Measurements from ENCODE around the gene LPCAT1.
"Not testable (repeated sequence)": the region's sequence is repeated elsewhere in the genome, so short reads cannot be mapped to it uniquely, and the experiment has no call there.

Gene LPCAT1

DNA sequence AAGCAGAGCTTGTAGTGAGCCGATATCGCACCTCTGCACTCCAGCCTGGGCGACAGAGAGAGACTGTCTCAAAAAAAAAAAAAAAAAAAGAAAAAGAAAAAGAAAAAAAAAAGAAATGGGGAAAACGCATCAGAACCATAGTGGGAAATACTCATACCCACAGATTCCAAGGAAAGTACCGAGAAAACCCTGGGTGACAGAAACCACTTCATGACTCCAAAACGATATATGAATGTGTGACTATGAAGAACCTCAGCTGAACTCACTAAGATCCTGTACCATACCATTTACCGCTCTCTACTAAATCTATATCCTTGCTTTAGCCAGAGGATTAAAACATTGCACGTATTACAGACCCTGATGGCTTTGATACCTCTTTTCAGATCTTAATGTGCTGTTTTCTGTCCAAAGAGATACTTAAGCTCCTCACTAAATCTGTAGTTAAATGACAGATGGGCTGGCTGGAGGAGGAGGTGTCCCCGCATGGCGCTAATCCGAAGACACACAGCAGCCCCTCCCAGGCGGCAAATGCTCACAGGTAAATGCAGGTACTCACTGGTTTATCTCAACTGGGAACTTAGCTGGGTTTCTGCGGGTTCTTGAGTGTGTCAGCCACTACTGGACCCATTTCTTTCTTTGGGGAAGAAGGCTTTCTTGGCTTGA is 2.8 kb downstream of the LPCAT1 start:
- no peak for DNase-seq

GRCh38 chr5:1519631-1520210 is 4.0 kb downstream of the LPCAT1 start:
- DNase-seq = no peak

GRCh38 chr5:1517838-1518237 is 5.9 kb downstream of the LPCAT1 start:
- DNase-seq = no peak

DNA sequence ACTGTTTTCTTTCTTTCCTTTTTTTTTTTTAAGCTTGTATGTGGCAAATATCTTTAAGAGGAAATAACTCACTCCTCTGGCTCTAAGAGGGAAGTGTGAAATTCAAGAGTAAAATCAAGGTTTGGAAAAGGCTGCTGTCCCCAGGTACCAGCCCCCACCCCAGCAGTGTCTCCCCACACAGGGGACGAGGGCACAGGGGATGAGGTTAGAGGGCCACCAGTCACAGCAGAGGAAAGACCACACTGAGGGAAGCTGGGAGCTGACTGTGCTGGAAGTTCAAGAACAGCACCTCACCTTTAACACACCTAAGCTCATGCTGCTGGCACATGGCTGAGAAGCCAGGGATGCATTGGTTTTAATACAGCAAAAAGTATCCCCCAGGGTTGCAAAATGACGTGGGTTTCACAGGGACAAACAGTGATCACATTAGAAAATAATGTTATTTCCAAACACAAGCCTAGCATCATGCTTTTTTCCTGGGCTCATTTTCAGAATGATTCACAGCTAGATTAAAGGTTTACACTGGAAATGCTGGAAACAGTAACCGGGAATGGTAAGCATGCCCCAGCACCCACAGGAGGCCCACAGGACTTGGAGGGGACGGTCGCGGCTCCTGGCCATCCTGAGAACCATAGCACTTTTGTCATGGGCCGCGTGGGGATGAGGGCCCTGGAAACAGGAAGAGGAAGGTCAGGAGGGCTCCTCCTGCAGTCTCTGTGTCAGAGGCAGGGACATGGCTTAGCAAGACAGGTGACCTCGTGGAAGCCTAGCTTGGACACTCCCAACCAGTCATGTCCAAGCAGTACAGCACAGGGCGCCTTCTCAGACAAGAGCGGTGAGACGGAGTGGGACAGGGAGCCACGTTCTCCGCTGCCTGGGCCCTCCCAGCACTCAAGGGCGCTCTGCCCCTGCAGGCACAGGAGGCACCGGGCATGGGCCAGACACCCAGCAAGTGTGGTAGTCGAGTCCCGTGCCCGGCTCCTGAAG is 6.9 kb downstream of the LPCAT1 start:
- no peak for DNase-seq

- no peak for DNase-seq
Observed at GRCh38 chr5:1515921-1516571, 7.7 kb downstream of the LPCAT1 start.

GRCh38 chr5:1515311-1515920 is 8.3 kb downstream of the LPCAT1 start:
- DNase-seq = no peak

- DNase-seq = not testable (repeated sequence)
Observed at GRCh38 chr5:1514819-1515310, 8.9 kb downstream of the LPCAT1 start.

GRCh38 chr5:1514027-1514818 is 9.5 kb downstream of the LPCAT1 start:
- no peak for DNase-seq

- no peak for DNase-seq
Observed at GRCh38 chr5:1513326-1514026, 10.3 kb downstream of the LPCAT1 start.

DNA sequence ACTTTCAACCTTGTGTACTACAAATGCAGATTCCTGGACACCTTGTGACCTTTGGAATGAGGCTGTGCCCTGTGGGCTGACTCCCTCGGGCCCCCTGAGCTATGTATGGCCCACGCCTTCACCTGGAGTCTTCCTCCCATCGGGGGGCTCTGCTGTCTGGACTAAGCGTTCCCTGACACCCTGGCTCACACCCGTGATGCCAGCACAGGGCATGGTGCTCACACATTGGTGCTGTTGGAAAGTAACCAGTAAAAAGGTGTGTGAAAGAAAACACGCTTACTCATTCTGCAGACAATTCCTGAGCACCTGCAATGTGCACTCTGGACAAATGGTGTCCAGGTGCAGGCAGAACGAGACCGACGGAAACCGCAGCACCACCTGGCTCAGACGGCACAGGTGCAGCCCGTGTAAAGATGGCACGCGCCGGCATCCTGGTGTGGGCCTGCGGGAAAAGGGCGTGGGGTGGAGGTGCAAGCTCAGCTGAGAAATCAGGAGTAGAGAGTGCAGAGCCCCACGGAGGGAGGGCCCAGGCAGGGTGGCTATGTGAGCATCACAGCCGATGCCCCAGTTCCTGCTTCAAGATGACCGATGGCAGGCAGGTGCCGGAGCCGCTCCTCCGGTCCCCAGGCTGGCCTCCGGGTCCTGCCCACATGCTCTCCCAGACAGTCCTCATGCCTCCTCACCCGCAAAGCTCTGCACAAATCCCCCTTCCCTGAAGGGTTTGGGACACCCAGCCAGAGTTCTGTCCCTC is 11.0 kb downstream of the LPCAT1 start:
- no peak for DNase-seq

DNA sequence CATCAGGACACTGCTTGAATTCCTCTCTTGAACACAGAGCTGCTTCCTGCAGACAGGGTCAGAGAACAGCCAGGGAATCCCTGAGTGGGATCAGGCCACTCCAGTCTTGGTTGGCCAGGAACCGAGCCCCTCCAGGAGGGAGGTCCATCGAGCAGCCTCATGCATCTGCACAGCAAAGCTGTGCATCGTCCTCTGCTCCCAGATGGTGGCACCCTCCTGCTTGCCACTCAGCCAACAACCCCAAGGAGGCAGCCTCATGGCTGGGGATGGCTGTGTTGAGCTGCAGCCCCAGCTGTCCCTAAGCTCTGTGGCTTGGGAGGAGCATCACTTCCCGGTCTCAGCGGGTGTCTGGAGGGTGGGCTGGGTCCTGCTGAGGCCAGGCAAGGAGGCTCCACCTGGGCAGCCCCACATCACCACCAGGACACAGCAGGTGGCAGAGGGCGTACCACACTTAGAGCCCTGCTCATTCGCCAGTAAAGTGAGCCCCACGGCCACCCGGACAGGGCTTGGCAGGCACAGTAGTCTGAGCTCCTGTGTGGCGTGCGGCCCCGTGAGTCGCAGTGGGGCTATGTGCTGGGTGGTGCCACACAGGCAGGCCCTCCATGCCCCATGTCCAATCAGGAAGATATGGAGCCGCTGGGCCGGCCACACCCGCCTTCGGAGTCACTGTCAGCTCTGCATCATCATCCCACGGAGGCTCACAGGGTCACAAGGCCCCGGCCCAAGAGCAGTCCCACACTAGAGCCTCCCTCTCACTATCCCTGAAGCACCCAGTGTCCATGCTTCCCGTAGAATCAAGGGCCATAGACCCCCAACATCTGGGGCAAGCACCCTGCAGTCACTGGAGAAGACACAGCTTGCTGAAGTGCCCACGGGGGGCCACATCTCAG is 11.9 kb downstream of the LPCAT1 start:
- no peak for DNase-seq

DNA sequence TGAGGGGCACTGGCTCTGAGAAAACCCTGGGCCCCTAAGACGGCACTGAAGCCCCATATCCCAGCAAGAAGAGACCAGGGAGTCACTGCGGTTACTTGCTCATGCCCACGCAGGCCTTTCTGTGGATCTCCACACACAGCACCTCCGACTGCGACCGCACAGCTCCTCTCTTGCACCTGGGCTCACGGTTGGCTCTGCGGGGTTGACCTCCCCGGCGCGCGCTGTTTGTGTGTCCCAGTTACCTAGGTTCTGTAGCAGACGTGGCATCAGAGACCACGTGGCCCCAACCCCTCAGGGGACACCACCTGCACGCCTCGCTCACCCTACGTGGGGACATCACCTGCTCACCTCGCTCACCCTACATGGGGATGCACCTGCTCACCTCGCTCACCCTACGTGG is 12.7 kb downstream of the LPCAT1 start:
- no peak for DNase-seq

DNA sequence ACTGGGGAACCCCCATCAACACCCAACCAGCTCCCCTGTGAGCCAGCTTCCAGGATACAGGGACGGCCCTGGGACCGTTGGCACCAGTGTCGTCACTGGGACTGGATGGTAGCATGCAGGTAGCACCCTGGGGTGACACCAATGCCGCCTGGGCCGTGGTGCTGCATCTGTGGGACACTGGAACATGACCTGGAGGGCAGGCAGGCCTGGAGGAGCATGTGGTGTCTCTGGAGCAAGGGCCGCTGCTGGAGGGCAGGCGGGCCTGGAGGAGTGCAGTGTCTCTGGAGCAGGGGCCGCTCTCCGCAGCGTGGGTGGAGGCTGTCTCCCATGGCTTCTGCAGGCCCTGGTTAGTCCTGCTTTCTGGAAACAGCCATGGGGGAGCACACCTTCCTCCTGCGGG is 13.1 kb downstream of the LPCAT1 start:
- no peak for DNase-seq

GRCh38 chr5:1510151-1510561 is 13.6 kb downstream of the LPCAT1 start:
- DNase-seq = no peak

DNA sequence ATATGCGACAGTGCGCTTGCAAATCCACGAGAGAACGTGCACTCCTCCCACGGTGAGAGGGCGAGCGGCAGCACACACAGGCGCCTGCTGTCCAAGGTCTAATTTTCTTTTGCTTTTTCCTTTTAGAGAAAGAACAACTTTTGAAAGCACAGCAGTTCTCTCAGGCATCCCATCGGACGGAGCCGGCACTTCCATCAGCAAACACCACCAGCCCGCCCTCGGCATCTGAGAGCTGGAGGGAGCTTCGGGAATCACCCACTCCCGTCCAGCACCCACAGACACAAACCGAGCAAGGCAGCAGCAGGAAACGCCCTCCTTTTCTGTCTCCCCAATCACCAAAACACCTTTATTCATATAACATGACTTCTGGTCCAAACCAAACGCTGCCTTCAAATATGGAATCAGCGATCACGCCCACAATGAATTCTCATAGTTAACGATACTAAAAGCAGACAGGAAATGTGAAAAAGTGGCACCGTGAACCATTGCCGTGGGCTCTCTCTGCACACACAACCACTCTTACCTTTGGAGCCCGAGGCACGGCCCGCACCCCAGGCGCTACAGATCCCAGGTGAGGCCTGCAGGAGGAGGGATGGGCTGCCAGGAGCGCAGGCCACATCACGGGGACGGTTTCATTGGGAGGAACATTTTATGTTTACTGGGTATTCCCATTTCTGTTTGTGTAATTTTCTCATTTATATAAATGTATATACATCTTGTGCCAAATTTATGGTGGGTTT is 14.2 kb downstream of the LPCAT1 start:
- no peak for DNase-seq

- DNase-seq = no peak
Observed at GRCh38 chr5:1508659-1509290, 15.0 kb downstream of the LPCAT1 start.

GRCh38 chr5:1507961-1508658 is 15.7 kb downstream of the LPCAT1 start:
- DNase-seq = no peak

All from NCI-H446 (cell line).